ENCODE data around the gene CYBA. TPM values are rescaled to one million over a fixed set of nuclear protein-coding genes. Genes with fewer than 3 reads are reported as not detected.

The CYBA gene
- total RNA-seq, 1 donor, result 98.0 TPM

GRCh38 chr16:88599825-88600538 is 50.9 kb downstream of the CYBA start:
- H3K4me3 ChIP-seq (ENCODE audit: low read depth, low read length), result no peak overlapping the region
- TF ChIP-seq CTCF (IDR thresholded peaks at IDR 0.05; ENCODE audit: insufficient read depth, low read length), result no peak
- no peak for DNase-seq (ENCODE audit: low read depth)

- DNase-seq (ENCODE audit: low read depth), result no peak
- no peak overlapping the region for H3K4me3 ChIP-seq (ENCODE audit: low read depth, low read length)
- no peak for TF ChIP-seq CTCF (IDR thresholded peaks at IDR 0.05; ENCODE audit: insufficient read depth, low read length)
These were observed 51.6 kb downstream of the CYBA start for GRCh38 chr16:88599092-88599733.

GRCh38 chr16:88597856-88598491 is 52.9 kb downstream of the CYBA start:
- no peak for TF ChIP-seq CTCF (IDR thresholded peaks at IDR 0.05; ENCODE audit: insufficient read depth, low read length)
- H3K4me3 ChIP-seq (ENCODE audit: low read depth, low read length), result no peak overlapping the region
- no peak for DNase-seq (ENCODE audit: low read depth)

- H3K4me3 ChIP-seq (ENCODE audit: low read depth, low read length), result no peak overlapping the region
- TF ChIP-seq CTCF (IDR thresholded peaks at IDR 0.05; ENCODE audit: insufficient read depth, low read length), result no peak
- DNase-seq (ENCODE audit: low read depth), result no peak
These were observed 54.4 kb downstream of the CYBA start for GRCh38 chr16:88596483-88596882.

- TF ChIP-seq CTCF (IDR thresholded peaks at IDR 0.05; ENCODE audit: insufficient read depth, low read length), result no peak
- DNase-seq (ENCODE audit: low read depth), result no peak
- no peak overlapping the region for H3K4me3 ChIP-seq (ENCODE audit: low read depth, low read length)
These were observed 54.9 kb downstream of the CYBA start for GRCh38 chr16:88595921-88596320.

GRCh38 chr16:88595101-88595500 is 55.8 kb downstream of the CYBA start:
- no peak overlapping the region for H3K4me3 ChIP-seq (ENCODE audit: low read depth, low read length)
- TF ChIP-seq CTCF (IDR thresholded peaks at IDR 0.05; ENCODE audit: insufficient read depth, low read length), result no peak
- DNase-seq (ENCODE audit: low read depth), result no peak

Data from fibroblast of the aortic adventitia (primary cell).